Body of pancreas (tissue), 4 donors: ENCODE results near the gene SPAG6.

Experiments used
- POLR2A ChIP-seq, 3 donors: fragments of 450-650 bp; IDR thresholded peaks; one replicate each; pipeline ENCODE4 v1.6.1; 2016; ENCODE audit warnings: antibody characterized with exemption in 3 of 3, mild to moderate bottlenecking in 2 of 3
- TF ChIP-seq, protein P1 (sequence below), 7 experiments: fragments of 450-650 bp in 4 of 7; fragments of 200-600 bp in 3 of 7; sonication (generic) in 3 of 7; IDR thresholded peaks; one replicate each; pipeline ENCODE4 v1.5.1; 2016 to 2019; ENCODE audit warnings: antibody characterized with exemption in 7 of 7

DNA sequence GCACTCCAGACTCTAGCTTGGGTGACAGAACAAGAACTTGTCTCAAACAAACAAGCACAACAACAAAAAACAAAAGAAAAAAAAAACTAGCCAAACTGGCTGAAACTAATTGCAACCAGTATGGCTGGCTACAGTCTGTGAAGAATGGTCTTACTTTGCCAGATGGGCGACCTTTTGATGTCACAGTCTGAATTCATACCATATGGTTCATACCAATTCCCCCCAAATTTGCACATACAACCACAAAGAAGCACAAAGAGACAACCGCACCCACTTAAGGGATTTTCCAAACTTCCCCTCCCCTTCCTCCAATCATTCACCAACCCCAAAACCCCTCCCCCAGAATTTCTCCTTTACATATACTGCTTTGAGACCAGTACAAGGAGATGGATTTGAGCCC lies 114.2 kb downstream of the SPAG6 start:
- TF ChIP-seq, protein P1, sequence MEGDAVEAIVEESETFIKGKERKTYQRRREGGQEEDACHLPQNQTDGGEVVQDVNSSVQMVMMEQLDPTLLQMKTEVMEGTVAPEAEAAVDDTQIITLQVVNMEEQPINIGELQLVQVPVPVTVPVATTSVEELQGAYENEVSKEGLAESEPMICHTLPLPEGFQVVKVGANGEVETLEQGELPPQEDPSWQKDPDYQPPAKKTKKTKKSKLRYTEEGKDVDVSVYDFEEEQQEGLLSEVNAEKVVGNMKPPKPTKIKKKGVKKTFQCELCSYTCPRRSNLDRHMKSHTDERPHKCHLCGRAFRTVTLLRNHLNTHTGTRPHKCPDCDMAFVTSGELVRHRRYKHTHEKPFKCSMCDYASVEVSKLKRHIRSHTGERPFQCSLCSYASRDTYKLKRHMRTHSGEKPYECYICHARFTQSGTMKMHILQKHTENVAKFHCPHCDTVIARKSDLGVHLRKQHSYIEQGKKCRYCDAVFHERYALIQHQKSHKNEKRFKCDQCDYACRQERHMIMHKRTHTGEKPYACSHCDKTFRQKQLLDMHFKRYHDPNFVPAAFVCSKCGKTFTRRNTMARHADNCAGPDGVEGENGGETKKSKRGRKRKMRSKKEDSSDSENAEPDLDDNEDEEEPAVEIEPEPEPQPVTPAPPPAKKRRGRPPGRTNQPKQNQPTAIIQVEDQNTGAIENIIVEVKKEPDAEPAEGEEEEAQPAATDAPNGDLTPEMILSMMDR (IDR thresholded peaks at IDR 0.05): no peak
- TF ChIP-seq POLR2A (IDR thresholded peaks at IDR 0.05): no peak
